Caco-2 (cell line): ENCODE data around the gene SLC19A1. TPM values are rescaled to one million over a fixed set of nuclear protein-coding genes. Genes with fewer than 3 reads are reported as not detected.

ENCODE experiments used
- BruUV-seq: library from RNA; stranded (reverse); fragments of 400-500 nt; replicated peaks from 2 replicates; lab custom pipeline; 2021; lab: Mats Ljungman, UMichigan
- CTCF ChIA-PET: fragments of 300-600 bp; sonication (Branson Sonifier 250); formaldehyde crosslinking; loops from one replicate; lab custom pipeline; 2022; ENCODE audit warnings: antibody characterized with exemption; lab: Charles Lee
- POLR2A ChIA-PET: fragments of 300-600 bp; sonication (Branson Sonifier 250); formaldehyde crosslinking; loops from one replicate; lab custom pipeline; 2022; ENCODE audit warnings: antibody characterized with exemption; lab: Charles Lee
- DNase-seq, 2 experiments: peaks; one replicate each; pipeline versions ENCODE4 v3.0.0 to v3.0.0-alpha.2; 2020 to 2022
- H3K27me3 ChIP-seq: replicated peaks from 2 replicates; pipeline ENCODE4 v1.6.0; 2011; ENCODE audit warnings: low read length; ENCODE audit not compliant: control insufficient read depth, insufficient read depth
- H3K36me3 ChIP-seq: 2 replicates; pipeline ENCODE4 v1.5.1; 2011; ENCODE audit warnings: low read length; ENCODE audit not compliant: control insufficient read depth, insufficient read depth
- H3K4me1 ChIP-seq: fragments of 250-450 bp; sonication (Bioruptor Pico); 2 replicates; pipeline ENCODE4 v1.5.1; 2020; ENCODE audit warnings: mild to moderate bottlenecking
- H3K4me3 ChIP-seq: 2 replicates; pipeline ENCODE4 v1.5.1; 2011; ENCODE audit warnings: low read depth, mild to moderate bottlenecking, control low read depth, low read length
- H3K9me3 ChIP-seq: fragments of 250-450 bp; sonication (Bioruptor Pico); 2 replicates; pipeline ENCODE4 v1.5.1; 2020; ENCODE audit warnings: mild to moderate bottlenecking, moderate library complexity
- H3K27ac Mint-ChIP-seq: one replicate; pipeline ENCODE4 v1.8.0; 2022; ENCODE audit warnings: mixed read lengths; ENCODE audit not compliant: unreplicated experiment
- H3K27me3 Mint-ChIP-seq: one replicate; pipeline ENCODE4 v1.8.0; 2022; ENCODE audit warnings: mixed read lengths; ENCODE audit not compliant: insufficient read depth, unreplicated experiment
- H3K36me3 Mint-ChIP-seq: one replicate; pipeline ENCODE4 v1.8.0; 2022; ENCODE audit warnings: mild to moderate bottlenecking, mixed read lengths; ENCODE audit not compliant: insufficient read depth, unreplicated experiment
- H3K4me1 Mint-ChIP-seq: one replicate; pipeline ENCODE4 v1.8.0; 2022; ENCODE audit warnings: low read depth, mixed read lengths; ENCODE audit not compliant: unreplicated experiment
- H3K4me3 Mint-ChIP-seq: one replicate; pipeline ENCODE4 v1.8.0; 2022; ENCODE audit warnings: mild to moderate bottlenecking, moderate library complexity, mixed read lengths; ENCODE audit not compliant: unreplicated experiment
- H3K9me3 Mint-ChIP-seq: one replicate; pipeline ENCODE4 v1.8.0; 2022; ENCODE audit warnings: mixed read lengths; ENCODE audit not compliant: unreplicated experiment
- intact Hi-C: fragments of 100-400 bp; cut with micrococcal nuclease; formaldehyde crosslinking; loops from one replicate; pipeline ENCODE4 v1.10.0; 2022; ENCODE audit not compliant: unreplicated experiment
- total RNA-seq: library from RNA; stranded (reverse); gene quantifications from 2 replicates; pipeline ENCODE4 v1.2.3, GENCODE V29; 2022
- TF ChIP-seq, protein P1 (sequence below), 2 experiments: fragments of 200-600 bp in 1 of 2; IDR thresholded peaks; 1 replicate in 1 of 2; 2 replicates in 1 of 2; pipeline versions ENCODE4 v1.5.1 to v1.8.0; 2011 to 2022; ENCODE audit warnings: antibody characterized with exemption in 1 of 2, control low read depth in 1 of 2, inconsistent platforms in 1 of 2, low read depth in 1 of 2, low read length in 1 of 2, mild to moderate bottlenecking in 1 of 2, moderate library complexity in 1 of 2; ENCODE audit not compliant: insufficient read depth in 1 of 2, severe bottlenecking in 1 of 2, unreplicated experiment in 1 of 2

The SLC19A1 gene
- total RNA-seq, 1 experiment from 2014 or later, result 45.4 TPM

DNA sequence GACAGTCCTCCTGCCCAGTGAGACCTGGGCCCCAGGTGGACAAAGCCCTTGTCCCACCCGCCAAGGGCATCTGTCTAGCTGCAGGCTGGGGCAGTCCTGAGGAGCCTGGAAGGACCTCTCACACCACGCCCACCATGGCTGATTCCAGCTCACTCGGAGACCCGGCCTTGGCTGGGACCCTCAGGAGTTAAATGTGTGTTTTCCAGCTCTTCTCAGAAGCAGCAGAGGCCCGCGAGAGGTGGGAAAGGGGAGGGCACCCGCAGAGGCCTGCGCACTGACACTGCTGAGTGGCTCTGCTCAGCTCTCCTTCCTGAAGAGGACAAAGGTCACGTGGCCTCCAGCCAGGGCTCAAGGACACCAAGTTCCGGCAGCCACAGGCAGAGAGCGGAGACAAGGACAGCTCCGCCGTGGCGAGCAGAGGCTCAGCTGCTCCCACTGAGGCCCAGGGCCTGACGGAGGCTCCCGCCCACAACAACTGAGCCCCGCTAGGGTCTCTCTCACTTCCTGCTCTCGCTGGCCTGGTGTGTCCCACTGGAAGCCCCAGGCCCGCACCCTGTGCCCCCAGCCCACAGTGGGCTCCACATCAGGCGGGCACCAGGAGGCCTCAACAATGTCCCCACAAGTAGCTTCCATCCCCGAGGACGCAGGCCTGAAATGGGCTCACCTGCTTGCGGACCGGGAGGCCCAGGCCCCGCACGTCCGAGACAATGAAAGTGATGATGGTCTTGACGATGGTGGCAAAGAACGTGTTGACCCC is 16.9 kb downstream of the SLC19A1 start:
- BruUV-seq, result no TSS peak
- Mint-ChIP-seq H3K36me3 (peaks cover 56% of the 10 kb centered on the region), H3K27ac (no peak overlapping the region), H3K4me3 (no peak overlapping the region), H3K4me1 (no peaks in the 10 kb centered on the region), H3K27me3 (no peaks in the 10 kb centered on the region), H3K9me3 (peaks cover 11% of the 10 kb centered on the region)
- Histone ChIP-seq H3K27me3 (no peaks in the 10 kb centered on the region), H3K36me3 (peaks cover 1% of the 10 kb centered on the region; the same call in 1 of the 2 replicates), H3K9me3 (peaks cover 14% of the 10 kb centered on the region), H3K4me3 (no peak overlapping the region), H3K4me1 (no peaks in the 10 kb centered on the region)
- TF ChIP-seq, protein P1, sequence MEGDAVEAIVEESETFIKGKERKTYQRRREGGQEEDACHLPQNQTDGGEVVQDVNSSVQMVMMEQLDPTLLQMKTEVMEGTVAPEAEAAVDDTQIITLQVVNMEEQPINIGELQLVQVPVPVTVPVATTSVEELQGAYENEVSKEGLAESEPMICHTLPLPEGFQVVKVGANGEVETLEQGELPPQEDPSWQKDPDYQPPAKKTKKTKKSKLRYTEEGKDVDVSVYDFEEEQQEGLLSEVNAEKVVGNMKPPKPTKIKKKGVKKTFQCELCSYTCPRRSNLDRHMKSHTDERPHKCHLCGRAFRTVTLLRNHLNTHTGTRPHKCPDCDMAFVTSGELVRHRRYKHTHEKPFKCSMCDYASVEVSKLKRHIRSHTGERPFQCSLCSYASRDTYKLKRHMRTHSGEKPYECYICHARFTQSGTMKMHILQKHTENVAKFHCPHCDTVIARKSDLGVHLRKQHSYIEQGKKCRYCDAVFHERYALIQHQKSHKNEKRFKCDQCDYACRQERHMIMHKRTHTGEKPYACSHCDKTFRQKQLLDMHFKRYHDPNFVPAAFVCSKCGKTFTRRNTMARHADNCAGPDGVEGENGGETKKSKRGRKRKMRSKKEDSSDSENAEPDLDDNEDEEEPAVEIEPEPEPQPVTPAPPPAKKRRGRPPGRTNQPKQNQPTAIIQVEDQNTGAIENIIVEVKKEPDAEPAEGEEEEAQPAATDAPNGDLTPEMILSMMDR (IDR thresholded peaks at IDR 0.05; ENCODE audit: insufficient read depth in 1 of 2, low read depth in 1 of 2, low read length in 1 of 2, severe bottlenecking in 1 of 2, unreplicated experiment in 1 of 2), result no peak
- intact Hi-C loops, result no loop called here
- DNase-seq, result peak in 1 of 2 experiments; percentile 27
- ChIA-PET CTCF (interaction anchor here (0.5 kb wide), 1 partner anchor 19 kb away, joined by 6 read pairs; no protein-coding TSS in a partner anchor), POLR2A (no interaction called here)

DNA sequence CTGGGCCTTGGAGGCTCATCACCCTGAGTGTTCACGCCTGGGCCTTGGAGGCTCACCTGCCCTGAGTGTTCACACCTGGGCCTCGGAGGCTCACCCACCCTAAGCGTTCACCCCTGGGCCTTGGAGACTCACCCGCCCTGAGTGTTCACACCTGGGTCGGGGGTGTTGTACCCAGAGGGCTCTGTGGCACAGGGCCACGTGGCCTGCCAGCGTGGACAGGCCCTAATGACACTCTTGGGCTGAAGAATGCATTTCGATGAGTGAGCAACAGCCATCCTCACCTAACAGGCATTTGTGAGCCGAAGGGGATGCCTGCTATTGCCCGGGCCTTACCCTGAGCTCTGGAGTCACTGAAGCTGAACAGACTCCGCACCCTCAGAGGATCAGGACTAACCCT is 17.5 kb downstream of the SLC19A1 start:
- no TSS peak for BruUV-seq
- CTCF ChIA-PET, result no interaction called here

DNA sequence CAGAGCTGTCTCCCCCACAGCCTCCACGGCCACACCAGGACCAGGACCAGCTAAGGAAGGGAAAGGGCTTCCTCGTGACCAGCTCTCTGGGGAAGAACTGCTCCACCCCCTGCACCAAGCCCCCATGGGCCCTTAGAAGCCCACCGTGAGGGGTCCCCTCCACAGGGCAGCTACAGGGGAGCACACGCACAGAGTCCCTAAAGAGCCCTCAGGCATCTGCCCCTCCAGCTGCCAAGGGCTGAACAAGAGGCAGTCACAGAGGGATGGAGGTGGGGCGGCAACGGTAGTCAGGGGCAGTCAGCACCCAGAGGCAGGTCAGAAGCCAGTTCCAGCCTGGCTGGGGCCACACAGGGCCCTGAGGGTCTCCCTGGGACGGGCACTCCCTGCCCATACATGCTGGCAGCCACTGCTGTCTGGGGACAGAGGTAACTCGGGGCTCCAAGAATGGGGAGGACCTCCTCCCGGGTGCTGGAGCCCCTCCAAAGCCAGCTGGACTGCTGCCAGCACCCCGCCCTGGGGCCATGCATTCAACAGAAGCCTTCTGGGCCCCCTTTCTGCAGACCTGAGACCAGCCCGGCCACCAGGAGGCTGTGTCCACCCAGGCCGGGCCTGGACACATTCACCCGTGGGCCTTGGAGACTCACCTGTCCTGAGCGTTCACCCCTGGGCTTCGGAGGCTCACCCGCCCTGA is 18.7 kb downstream of the SLC19A1 start:
- peaks cover 1% of the 10 kb centered on the region; the same call in 1 of the 2 replicates for H3K36me3 ChIP-seq
- no peak overlapping the region for H3K27ac Mint-ChIP-seq
- H3K4me1 ChIP-seq, result no peaks in the 10 kb centered on the region
- no peak overlapping the region for H3K4me3 Mint-ChIP-seq
- BruUV-seq, result no TSS peak
- CTCF ChIA-PET, result no interaction called here
- no peak overlapping the region for H3K4me3 ChIP-seq
- POLR2A ChIA-PET, result interaction anchor here (0.5 kb wide), 1 partner anchor 33 kb away, joined by 4 read pairs; no protein-coding TSS in a partner anchor
- peaks cover 29% of the 10 kb centered on the region for H3K9me3 Mint-ChIP-seq
- H3K27me3 Mint-ChIP-seq, result no peaks in the 10 kb centered on the region
- H3K27me3 ChIP-seq, result no peaks in the 10 kb centered on the region
- intact Hi-C loops, result no loop called here
- H3K9me3 ChIP-seq, result peaks cover 20% of the 10 kb centered on the region
- TF ChIP-seq, protein P1 (IDR thresholded peaks at IDR 0.05; ENCODE audit: insufficient read depth in 1 of 2, low read depth in 1 of 2, low read length in 1 of 2, severe bottlenecking in 1 of 2, unreplicated experiment in 1 of 2), result no peak
- H3K36me3 Mint-ChIP-seq, result peaks cover 71% of the 10 kb centered on the region
- peak in 1 of 2 experiments; percentile 34 for DNase-seq
- H3K4me1 Mint-ChIP-seq, result no peaks in the 10 kb centered on the region

More for the DNA sequence above, 17.5 kb downstream of the SLC19A1 start:
- POLR2A ChIA-PET, result no interaction called here
- H3K27me3 Mint-ChIP-seq, result no peaks in the 10 kb centered on the region
- H3K27ac Mint-ChIP-seq, result no peak overlapping the region
- intact Hi-C loops, result no loop called here
- no peak overlapping the region for H3K4me3 Mint-ChIP-seq
- H3K4me3 ChIP-seq, result no peak overlapping the region
- DNase-seq, result no peak
- no peaks in the 10 kb centered on the region for H3K4me1 ChIP-seq
- H3K36me3 Mint-ChIP-seq, result peaks cover 62% of the 10 kb centered on the region
- H3K4me1 Mint-ChIP-seq, result no peaks in the 10 kb centered on the region
- peaks cover 17% of the 10 kb centered on the region for H3K9me3 Mint-ChIP-seq
- H3K36me3 ChIP-seq, result peaks cover 1% of the 10 kb centered on the region; the same call in 1 of the 2 replicates
- TF ChIP-seq, protein P1 (IDR thresholded peaks at IDR 0.05; ENCODE audit: insufficient read depth in 1 of 2, low read depth in 1 of 2, low read length in 1 of 2, severe bottlenecking in 1 of 2, unreplicated experiment in 1 of 2), result no peak
- H3K9me3 ChIP-seq, result peaks cover 14% of the 10 kb centered on the region
- no peaks in the 10 kb centered on the region for H3K27me3 ChIP-seq
